Kidney (tissue), 14 donors: ENCODE measurements around the gene VRK3. TPM values are rescaled to one million over a fixed set of nuclear protein-coding genes. Genes with fewer than 3 reads are reported as not detected.

Experiments
- DNase-seq, 5 donors: peaks; one replicate each; pipeline ENCODE4 v3.0.0-alpha.2; 2013 to 2020
- FAIRE-seq: peaks from 2 replicates; lab custom pipeline; 2012; peaks lifted over from hg19 to GRCh38; lab: Jason Lieb, UNC
- H3K27ac ChIP-seq, 2 donors: one replicate each; pipeline ENCODE4 v1.7.0; 2013; ENCODE audit warnings: low read depth in 2 of 2, low read length in 2 of 2, inconsistent platforms in 1 of 2
- H3K27me3 ChIP-seq: one replicate; pipeline ENCODE4 v1.7.1; 2013; ENCODE audit warnings: low read length, inconsistent platforms; ENCODE audit not compliant: control insufficient read depth, insufficient read depth
- H3K36me3 ChIP-seq, 3 donors: one replicate each; pipeline versions ENCODE4 v1.7.0 to v1.7.1; 2013; ENCODE audit warnings: low read length in 3 of 3, control low read depth in 1 of 3, inconsistent platforms in 1 of 3; ENCODE audit not compliant: insufficient read depth in 3 of 3, control insufficient read depth in 2 of 3
- H3K4me1 ChIP-seq, 3 donors: one replicate each; pipeline versions ENCODE4 v1.7.0 to v1.7.1; 2013; ENCODE audit warnings: low read length in 3 of 3, inconsistent platforms in 1 of 3, low read depth in 1 of 3; ENCODE audit not compliant: control insufficient read depth in 2 of 3, insufficient read depth in 2 of 3
- H3K4me3 ChIP-seq, 3 donors: one replicate each; pipeline versions ENCODE4 v1.7.0 to v1.8.1; 2013; ENCODE audit warnings: low read length in 3 of 3, control low read depth in 1 of 3, inconsistent platforms in 1 of 3
- H3K9ac ChIP-seq, 3 donors: one replicate each; pipeline versions ENCODE4 v1.7.0 to v1.7.1; 2013; ENCODE audit warnings: low read length in 3 of 3, control low read depth in 1 of 3, inconsistent platforms in 1 of 3
- H3K9me3 ChIP-seq, 3 donors: one replicate each; pipeline versions ENCODE4 v1.7.0 to v1.7.1; 2013; ENCODE audit warnings: low read length in 3 of 3, control low read depth in 1 of 3, inconsistent platforms in 1 of 3; ENCODE audit not compliant: control insufficient read depth in 2 of 3, insufficient read depth in 1 of 3
- CTCF ChIP-seq: IDR thresholded peaks from 3 replicates; pipeline ENCODE4 v1.5.1; 2012; ENCODE audit warnings: mild to moderate bottlenecking, moderate library complexity, borderline replicate concordance; ENCODE audit not compliant: insufficient read depth; ENCODE audit errors: extremely low read depth
- intact Hi-C: fragments of 100-400 bp; cut with DNase I; formaldehyde crosslinking; loops from one replicate; pipeline ENCODE4 v1.11.1; 2022
- polyA plus RNA-seq: library from polyadenylated mRNA; stranded (reverse); fragments of 350-450 nt; fragmentation: Illumina TruSeq; extraction: RNeasy Lipid Tissue Mini Kit (QIAGEN cat#74804); gene quantifications from one replicate; pipeline ENCODE4 v1.2.3, GENCODE V29; 2014; ENCODE audit warnings: low read depth, low replicate concordance; ENCODE audit not compliant: insufficient read depth
- total RNA-seq: library from RNA; stranded (reverse); fragmentation: NEBNext Ultra II Directional; extraction: Animal tissue kit (Norgen Biotek cat#: 25700); gene quantifications from one replicate; pipeline ENCODE4 v1.2.1, GENCODE V29; 2021
- donor health status: control.
- donor health status: control.
- donor health status: control.
- donor health status: control.
- donor health status: control.
- donor health status: DM: yes; HTN: yes; CAD: no.
- donor health status: Normal renal cell carcinoma (clear cell type).

The VRK3 gene
- total and polyA plus RNA-seq, 2 donors from 2014 or later: 53.2 to 69.0 TPM

GRCh38 chr19:50000038-50000840, 24.9 kb downstream of the VRK3 start:
- Histone ChIP-seq H3K9me3 (no peaks in the 10 kb centered on the region), H3K4me1 (no peaks in the 10 kb centered on the region), H3K36me3 (peaks cover 2 to 55% (median 50%) of the 10 kb centered on the region in 3 donors), H3K27ac (no peak overlapping the region), H3K4me3 (no peak overlapping the region), H3K27me3 (no peaks in the 10 kb centered on the region), H3K9ac (no peak overlapping the region)
- intact Hi-C loops: no loop called here
- no peak for TF ChIP-seq CTCF
- DNase-seq: no peak
- no peak for FAIRE-seq

- intact Hi-C loops: no loop called here
- no peak for FAIRE-seq
- Histone ChIP-seq H3K4me3 (no peak overlapping the region), H3K9me3 (no peaks in the 10 kb centered on the region), H3K4me1 (no peaks in the 10 kb centered on the region), H3K9ac (no peak overlapping the region), H3K27me3 (no peaks in the 10 kb centered on the region), H3K27ac (no peak overlapping the region), H3K36me3 (peaks cover 2 to 56% (median 53%) of the 10 kb centered on the region in 3 donors)
- DNase-seq: no peak
- no peak for TF ChIP-seq CTCF
These were observed 25.7 kb downstream of the VRK3 start for GRCh38 chr19:49999371-50000010.

- no peak overlapping the region for H3K27ac ChIP-seq
- no peaks in the 10 kb centered on the region for H3K27me3 ChIP-seq
- no peaks in the 10 kb centered on the region for H3K4me1 ChIP-seq
- H3K9ac ChIP-seq: no peak overlapping the region
- peak in 3 of 5 donors; percentile 22 to 51 (median 46) for DNase-seq
- no peaks in the 10 kb centered on the region for H3K9me3 ChIP-seq
- intact Hi-C loops: no loop called here
- no peak for TF ChIP-seq CTCF
- no peak for FAIRE-seq
- H3K36me3 ChIP-seq: peaks cover 4 to 56% (median 49%) of the 10 kb centered on the region in 3 donors
- no peak overlapping the region for H3K4me3 ChIP-seq
These were observed 27.5 kb downstream of the VRK3 start for GRCh38 chr19:49997709-49998108.
